IPS DF 4.7 (cell line): ENCODE results near the gene KRT6B.
"Not testable (repeated sequence)": the region's sequence is repeated elsewhere in the genome, so short reads cannot be mapped to it uniquely, and the experiment has no call there.

Source experiments
- DNase-seq: peaks from one replicate; pipeline ENCODE4 v3.0.0-alpha.2; 2013; ENCODE audit warnings: low spot score; ENCODE audit errors: extremely low read depth

KRT6B gene

GRCh38 chr12:52452101-52452500, at the start of gene KRT6B:
Gene KRT6B, minus strand, starts transcription at chr12:52452146. Its CDS starts 68 bp downstream, at chr12:52452078.
- no peak for DNase-seq

- no peak for DNase-seq
These were observed 49.5 kb upstream of the KRT6B start for GRCh38 chr12:52501490-52501889.

- DNase-seq = not testable (repeated sequence)
These were observed 48.6 kb upstream of the KRT6B start for GRCh38 chr12:52500574-52500973.

DNA sequence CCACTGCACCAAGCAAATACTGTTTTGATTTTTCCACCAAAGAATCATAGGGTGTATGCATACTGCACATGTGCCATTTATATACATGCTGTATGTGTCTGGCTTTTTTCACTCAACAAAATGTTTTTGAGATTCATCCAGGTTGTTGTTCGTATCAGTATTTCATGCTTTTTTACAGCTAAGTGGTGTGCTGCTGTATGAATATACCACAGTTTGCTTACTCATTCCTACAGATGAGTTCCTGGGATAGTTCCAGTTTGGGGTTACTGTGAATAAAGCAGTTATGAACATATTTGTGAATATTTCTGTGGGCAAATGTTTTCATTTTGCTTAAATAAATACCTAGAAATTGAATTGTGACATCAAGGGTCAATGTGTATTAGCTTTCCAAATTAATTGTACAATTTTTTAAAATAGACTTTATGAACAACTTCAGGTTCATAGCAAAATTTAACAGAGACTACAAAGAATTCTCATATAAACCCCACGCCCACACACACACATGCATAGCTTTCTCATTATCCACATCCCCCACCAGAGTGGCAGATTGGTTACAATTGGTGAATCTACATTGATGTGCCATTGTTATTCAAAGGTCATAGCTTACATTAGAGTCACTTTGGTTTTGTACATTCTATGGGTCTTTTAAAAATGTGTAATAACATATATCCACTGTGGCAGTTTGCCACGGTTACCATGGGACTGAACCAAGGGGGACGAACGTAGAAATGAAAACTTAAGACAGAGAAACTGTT, 48.0 kb upstream of the KRT6B start:
- DNase-seq = no peak

DNA sequence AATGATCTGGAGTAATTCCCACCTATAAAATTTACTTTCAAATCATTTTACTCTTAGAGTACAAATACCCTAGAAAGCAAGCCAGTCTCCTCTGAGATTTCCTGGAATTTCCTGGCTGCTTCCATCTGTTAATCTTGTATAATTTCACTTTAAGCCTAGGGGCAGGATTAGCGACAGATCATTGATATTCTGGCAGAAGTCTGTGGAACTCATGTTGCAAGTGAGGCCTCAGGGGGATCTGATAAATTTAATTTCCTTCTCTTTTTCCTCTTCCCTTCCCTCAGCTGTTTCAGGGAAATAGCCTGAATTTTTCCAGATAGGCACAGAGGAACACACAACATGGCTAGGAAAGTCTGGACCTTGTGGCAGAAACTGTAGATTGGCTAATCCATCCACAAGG, 47.0 kb upstream of the KRT6B start:
- no peak for DNase-seq

GRCh38 chr12:52497975-52498374, 46.0 kb upstream of the KRT6B start:
- no peak for DNase-seq

- DNase-seq = peak; percentile 41
These were observed 44.7 kb upstream of the KRT6B start for GRCh38 chr12:52496590-52497071.

DNA sequence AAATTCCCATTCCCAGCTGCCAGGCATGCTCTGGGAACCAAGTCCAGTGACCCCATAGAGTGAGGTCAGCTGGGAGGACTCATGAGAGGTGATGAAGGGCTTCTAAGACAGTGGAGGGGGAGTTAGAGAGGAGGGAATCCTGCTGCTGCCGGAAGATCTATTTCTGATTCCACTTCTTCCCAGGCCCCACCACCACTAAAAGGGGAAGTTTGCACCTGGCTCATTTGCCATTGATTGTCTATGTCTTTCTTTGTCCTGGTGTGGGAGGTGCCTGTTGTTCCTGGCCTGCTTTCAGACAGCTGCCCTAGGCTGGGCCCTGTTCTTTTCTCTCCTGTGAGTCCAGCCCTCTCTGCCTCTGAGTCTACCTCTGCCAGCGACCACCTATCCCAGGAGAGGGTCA, 44.1 kb upstream of the KRT6B start:
- no peak for DNase-seq

- DNase-seq = peak; percentile 28
These were observed 43.4 kb upstream of the KRT6B start for GRCh38 chr12:52495389-52495788.

DNA sequence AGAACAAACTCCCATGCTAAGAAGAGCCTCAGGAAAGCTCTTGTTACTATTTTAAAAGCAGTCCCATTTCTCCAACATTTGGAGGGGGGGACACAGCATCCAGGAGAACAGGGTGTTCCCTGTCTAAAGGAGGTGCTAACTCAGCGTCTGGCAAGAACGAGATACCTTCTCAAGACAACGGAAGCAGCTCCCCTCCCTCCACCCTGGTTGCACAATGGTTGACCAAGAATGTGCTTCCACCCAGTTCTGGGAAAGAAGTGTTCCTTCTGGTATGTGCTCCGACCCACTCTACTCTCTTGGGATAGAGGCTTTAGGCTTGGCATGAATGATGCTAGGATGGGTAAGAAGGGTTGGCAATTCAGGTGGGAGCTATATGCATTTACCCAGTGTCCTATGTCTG, 42.6 kb upstream of the KRT6B start:
- DNase-seq = no peak

DNA sequence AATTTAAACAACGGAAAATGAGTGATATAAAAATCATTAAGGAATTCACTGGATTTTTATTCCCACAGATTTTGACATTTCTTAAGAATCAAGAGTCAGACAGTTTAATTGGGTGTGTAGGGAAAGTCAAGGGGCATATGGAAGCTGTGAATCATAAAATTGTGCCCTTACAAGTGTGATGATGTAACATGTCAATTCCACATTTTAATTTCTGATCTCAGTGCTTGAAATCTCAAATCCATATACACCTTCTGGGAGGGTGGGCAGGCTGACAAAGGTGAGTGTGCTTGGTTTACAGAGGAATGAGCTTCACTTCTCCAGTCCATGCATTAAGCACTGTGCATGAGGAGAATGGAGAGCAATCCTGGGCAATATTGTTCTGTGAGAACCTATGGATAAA, 42.2 kb upstream of the KRT6B start:
- DNase-seq = no peak

GRCh38 chr12:52493172-52493571, 41.2 kb upstream of the KRT6B start, which contains the start of gene KRT6A:
Gene KRT6A, minus strand, starts transcription at chr12:52493257. Its CDS starts 69 bp downstream, at chr12:52493188.
- no peak for DNase-seq

DNA sequence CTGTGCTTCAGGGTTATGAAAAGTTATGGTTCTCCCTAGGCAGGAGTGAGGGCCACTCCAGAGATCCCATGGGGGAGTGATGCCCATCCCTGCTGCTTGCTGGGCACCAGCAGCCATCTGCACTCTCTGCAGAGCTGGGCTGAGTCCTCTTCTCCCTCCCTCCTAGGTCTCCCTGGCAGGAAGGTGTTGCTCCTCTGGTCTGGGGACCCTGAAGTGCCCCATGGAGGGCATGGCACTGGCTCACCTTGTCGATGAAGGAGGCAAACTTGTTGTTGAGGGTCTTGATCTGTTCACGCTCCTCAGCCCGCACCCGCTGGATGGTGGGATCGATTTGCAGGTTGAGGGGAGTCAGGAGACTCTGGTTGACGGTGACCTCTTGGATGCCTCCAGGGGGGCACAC, 40.5 kb upstream of the KRT6B start:
- DNase-seq = not testable (repeated sequence)

- not testable (repeated sequence) for DNase-seq
These were observed 39.5 kb upstream of the KRT6B start for GRCh38 chr12:52491495-52491894.

- DNase-seq = no peak
These were observed 36.8 kb upstream of the KRT6B start for GRCh38 chr12:52488736-52489135.

- DNase-seq = not testable (repeated sequence)
These were observed 35.9 kb upstream of the KRT6B start for GRCh38 chr12:52487744-52488443.

- DNase-seq = no peak
These were observed 35.3 kb upstream of the KRT6B start for GRCh38 chr12:52487211-52487610.

- no peak for DNase-seq
These were observed 34.5 kb upstream of the KRT6B start for GRCh38 chr12:52486166-52487105.

DNA sequence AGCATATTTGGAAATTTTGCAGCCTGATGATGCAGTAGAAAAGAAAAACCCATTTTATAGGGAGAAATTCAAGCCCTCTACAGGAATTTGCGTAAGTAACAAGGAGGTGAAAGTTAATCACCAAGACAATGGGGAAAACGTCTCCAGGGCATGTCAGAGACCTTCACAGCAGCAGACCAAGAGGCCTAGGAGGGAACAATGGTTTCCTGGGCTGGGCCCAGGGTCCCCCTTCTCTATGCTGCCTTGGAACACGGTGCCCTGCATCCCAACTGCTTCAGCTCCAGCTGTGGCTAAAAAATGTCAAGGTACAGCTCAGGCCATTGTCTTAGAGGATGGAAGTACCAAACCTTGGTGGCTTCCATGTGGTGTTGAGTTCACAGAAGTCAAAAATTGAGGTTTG, 28.1 kb upstream of the KRT6B start:
- DNase-seq = no peak

DNA sequence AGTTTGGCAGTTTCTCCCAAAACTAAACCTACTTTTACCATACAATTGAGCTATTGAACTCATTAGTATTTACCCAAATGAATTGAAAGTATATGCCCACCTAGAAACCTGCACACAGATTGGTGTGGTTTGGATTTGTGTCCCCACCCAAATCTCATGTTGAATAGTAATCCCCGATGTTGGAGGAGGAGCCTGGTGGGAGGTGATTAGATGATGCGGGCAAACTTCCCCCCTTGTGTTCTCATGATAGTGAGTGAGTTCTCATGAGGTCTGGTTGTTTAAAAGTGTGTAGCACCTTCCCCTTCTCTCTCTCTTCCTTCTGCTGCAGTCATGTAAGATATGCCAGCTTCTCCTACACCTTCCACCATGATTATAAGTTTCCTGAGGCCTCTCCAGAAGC, 25.7 kb upstream of the KRT6B start:
- no peak for DNase-seq

DNA sequence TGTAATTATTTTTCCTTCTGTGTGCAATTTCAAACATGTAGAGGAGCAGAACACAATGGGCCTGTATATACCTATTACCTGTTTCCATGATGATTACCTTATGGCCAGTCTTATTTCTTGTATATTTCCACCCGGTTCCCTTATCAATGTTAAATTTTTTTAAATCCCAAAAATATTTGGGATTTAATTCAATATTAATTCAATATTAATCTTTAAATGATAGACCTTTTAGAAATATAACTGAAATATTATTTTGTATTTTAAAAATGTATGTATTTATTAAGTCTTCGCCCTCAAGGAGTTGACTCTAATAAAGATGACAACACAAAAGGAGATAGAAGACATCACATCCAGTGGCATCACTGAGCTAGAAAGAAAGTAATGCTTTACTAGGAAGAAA, 22.3 kb upstream of the KRT6B start:
- DNase-seq = no peak

DNA sequence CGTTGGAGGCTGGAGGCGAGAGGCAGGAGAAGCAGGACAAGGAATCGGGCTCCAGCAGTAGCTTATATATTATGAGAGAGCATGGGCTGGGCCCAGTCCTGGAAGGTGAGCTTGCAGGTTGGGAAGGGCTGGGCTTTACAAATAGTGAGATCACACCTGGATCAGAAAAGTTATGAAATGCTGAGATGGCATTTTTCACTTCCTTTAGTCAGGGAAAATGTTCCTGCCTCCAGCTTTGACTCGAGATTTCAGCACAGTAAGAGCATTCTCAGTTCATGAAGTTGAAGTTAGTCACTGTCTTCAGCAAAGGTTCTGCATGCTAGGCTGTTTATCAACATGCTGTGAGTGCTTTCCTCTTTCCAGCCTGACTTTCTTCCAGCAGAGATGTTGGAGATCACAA, 21.8 kb upstream of the KRT6B start, which contains the start of gene KRT6C:
Gene KRT6C, minus strand, starts transcription at position 38 of the 400 bp plus-strand sequence. CDS start 68 bp downstream, outside the sequence.
- no peak for DNase-seq
